ENCODE measurements around the gene LARP6.
A peak's percentile ranks its signal among the peaks of the same experiment; 100 is the strongest.
"Not testable (repeated sequence)": the region's sequence is repeated elsewhere in the genome, so short reads cannot be mapped to it uniquely, and the experiment has no call there.

The LARP6 gene

GRCh38 chr15:70879401-70879800 lies 25.4 kb upstream of the LARP6 start:
- no peak for DNase-seq (ENCODE audit: extremely low spot score)
- CTCF ChIA-PET, result interaction anchor here (1.3 kb wide), 1 partner anchor 55 kb away, joined by 4 read pairs; no protein-coding TSS in a partner anchor
- POLR2A ChIA-PET, result no interaction called here
- no peak for TF ChIP-seq CTCF (IDR thresholded peaks at IDR 0.05; ENCODE audit: control extremely low read depth, extremely low read depth, low read depth, missing control alignments)

- no peak for DNase-seq (ENCODE audit: extremely low spot score)
- ChIA-PET POLR2A (no interaction called here), CTCF (no interaction called here)
- TF ChIP-seq CTCF (IDR thresholded peaks at IDR 0.05; ENCODE audit: control extremely low read depth, extremely low read depth, low read depth, missing control alignments), result no peak
Measured at GRCh38 chr15:70876683-70877082, 22.7 kb upstream of the LARP6 start.

- CTCF ChIA-PET, result no interaction called here
- POLR2A ChIA-PET, result no interaction called here
- DNase-seq (ENCODE audit: extremely low spot score), result no peak
- TF ChIP-seq CTCF (IDR thresholded peaks at IDR 0.05; ENCODE audit: control extremely low read depth, extremely low read depth, low read depth, missing control alignments), result no peak
Measured at GRCh38 chr15:70876011-70876410, 22.1 kb upstream of the LARP6 start.

- DNase-seq (ENCODE audit: extremely low spot score), result no peak
- ChIA-PET CTCF (interaction anchor here (0.8 to 1.4 kb wide), 4 partner anchors 9 to 23 kb away, joined by 3 to 5 read pairs (median 4); no protein-coding TSS in a partner anchor), POLR2A (no interaction called here)
- peak; percentile 36 for TF ChIP-seq CTCF (IDR thresholded peaks at IDR 0.05; ENCODE audit: control extremely low read depth, extremely low read depth, low read depth, missing control alignments)
Measured at GRCh38 chr15:70875001-70875782, 21.2 kb upstream of the LARP6 start.

GRCh38 chr15:70873232-70874054 lies 19.5 kb upstream of the LARP6 start:
- TF ChIP-seq CTCF (IDR thresholded peaks at IDR 0.05; ENCODE audit: control extremely low read depth, extremely low read depth, low read depth, missing control alignments), result no peak
- CTCF ChIA-PET, result interaction anchor here (1.2 to 1.3 kb wide), 2 partner anchors 12 to 21 kb away, joined by 3 read pairs; no protein-coding TSS in a partner anchor
- POLR2A ChIA-PET, result no interaction called here
- DNase-seq (ENCODE audit: extremely low spot score), result no peak

GRCh38 chr15:70871490-70871889 lies 17.5 kb upstream of the LARP6 start:
- CTCF ChIA-PET; POLR2A ChIA-PET; DNase-seq (ENCODE audit: extremely low spot score): not testable (repeated sequence)

GRCh38 chr15:70870051-70870450 lies 16.1 kb upstream of the LARP6 start:
- CTCF ChIA-PET, result interaction anchor here (1.4 to 2.4 kb wide), 2 partner anchors 11 to 45 kb away, joined by 4 to 6 read pairs; no protein-coding TSS in a partner anchor
- TF ChIP-seq CTCF (IDR thresholded peaks at IDR 0.05; ENCODE audit: control extremely low read depth, extremely low read depth, low read depth, missing control alignments), result no peak
- POLR2A ChIA-PET, result no interaction called here
- no peak for DNase-seq (ENCODE audit: extremely low spot score)
